Kidney glomerular epithelial cell (primary cell): ENCODE measurements around the gene MRO.
"Not testable (repeated sequence)": the region's sequence is repeated elsewhere in the genome, so short reads cannot be mapped to it uniquely, and the experiment has no call there.

Experiments
- DNase-seq: peaks from one replicate; lab custom pipeline; 2025; lab: John Stamatoyannopoulos, UW

MRO gene

GRCh38 chr18:50833496-50833895, 13.7 kb upstream of the MRO start:
- DNase-seq = not testable (repeated sequence)

DNA sequence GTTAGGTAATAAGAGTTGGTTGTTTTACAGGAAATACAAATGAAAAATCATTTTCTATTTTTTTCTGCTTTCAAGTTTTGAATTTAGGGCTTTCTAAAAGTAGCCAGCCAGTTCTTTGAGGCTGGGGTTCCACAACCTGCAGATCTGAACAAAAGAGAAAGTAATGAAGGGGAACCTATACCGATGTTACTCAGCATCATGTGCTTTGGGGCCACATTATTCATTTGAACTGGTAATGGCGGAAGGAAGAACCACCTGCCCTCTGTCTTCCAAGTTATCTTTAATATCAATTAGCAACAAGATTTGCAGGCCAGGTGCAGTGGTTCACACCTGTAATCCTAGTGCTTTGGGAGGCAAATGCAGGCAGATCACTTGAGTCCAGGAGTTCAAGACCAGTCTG, 12.9 kb upstream of the MRO start:
- DNase-seq = no peak

- no peak for DNase-seq
Measured at GRCh38 chr18:50830544-50830943, 10.7 kb upstream of the MRO start.

- no peak for DNase-seq
Measured at GRCh38 chr18:50829644-50830043, 9.8 kb upstream of the MRO start.

- no peak for DNase-seq
Measured at GRCh38 chr18:50826027-50826426, 6.2 kb upstream of the MRO start.

DNA sequence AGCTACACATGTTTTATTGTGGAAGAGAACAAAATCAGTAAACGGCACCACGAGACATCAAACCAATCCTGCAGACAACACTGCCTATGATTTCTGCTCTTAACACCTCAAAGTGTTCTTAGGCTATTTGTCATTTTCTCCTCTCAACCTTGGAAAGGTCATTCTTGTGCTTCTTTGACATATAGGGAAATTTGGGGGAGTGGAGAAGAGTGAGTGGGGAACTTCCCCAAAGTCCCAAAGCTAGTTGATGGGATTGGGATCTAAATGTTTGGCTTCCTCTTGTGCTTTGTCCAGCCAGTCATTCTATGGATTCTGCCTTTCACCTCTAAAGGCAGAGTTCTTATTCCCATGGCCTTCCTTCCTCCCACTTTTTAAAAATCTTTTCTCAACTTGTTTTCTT, 5.8 kb upstream of the MRO start:
- DNase-seq = no peak

- no peak for DNase-seq
Measured at GRCh38 chr18:50822756-50823155, 2.9 kb upstream of the MRO start.

- no peak for DNase-seq
Measured at GRCh38 chr18:50820901-50821520, 1.2 kb upstream of the MRO start.

- no peak for DNase-seq
Measured at GRCh38 chr18:50819027-50819727, 639 bp downstream of the MRO start.

DNA sequence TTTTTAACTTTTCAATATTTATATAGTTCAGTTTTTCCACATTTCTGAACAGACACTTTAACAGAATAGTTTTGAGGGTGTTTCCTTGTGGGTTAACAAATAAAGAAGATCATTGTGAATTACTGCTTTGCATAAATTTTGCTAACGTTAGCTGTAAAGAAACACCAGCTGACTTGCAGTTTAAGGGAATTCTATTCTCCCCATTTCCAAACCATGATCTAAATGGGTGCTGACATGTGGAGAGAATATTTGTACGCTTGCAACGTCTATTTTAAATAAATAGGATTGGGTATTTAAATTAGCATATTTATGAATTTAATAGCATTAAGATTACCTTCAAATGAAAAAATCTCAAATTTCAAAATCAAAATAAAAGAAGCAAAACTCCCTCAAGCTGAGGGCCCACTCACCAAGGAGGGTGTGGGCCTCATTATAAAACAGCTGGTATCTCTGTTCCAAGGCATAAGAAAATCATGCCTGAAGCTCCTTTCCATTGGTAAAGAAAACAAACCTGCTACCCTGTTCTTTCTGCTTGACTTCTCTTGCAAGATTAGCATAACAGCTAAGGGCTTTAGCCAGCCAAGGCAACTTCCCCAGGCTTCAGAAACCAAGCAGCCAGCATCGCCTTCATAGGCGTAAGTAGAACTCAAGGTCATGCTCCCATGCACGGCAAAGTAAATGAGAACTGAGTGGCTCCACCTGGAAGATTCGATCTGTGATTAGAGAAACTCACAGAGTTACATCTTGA, 3.2 kb downstream of the MRO start:
- peak; percentile 83 for DNase-seq

DNA sequence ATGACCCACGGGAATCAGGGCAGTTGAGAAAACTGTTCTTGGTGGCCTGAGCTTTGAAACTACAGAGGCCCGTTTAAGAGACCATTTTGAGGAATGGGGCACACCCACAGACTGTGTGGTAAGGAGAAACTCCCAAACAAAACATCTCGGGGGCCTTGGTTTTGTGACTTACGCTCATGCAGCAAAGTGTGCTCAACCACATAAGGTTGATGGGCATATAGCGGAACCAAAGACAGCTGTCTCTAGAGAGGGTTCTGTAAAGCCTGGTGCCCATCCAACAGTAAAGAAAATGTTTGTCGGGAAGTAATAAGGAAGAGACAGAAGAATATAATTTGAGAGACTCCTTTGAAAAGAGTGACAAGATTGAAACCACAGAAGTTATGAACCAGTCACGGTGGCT, 5.4 kb downstream of the MRO start:
- DNase-seq = no peak

DNA sequence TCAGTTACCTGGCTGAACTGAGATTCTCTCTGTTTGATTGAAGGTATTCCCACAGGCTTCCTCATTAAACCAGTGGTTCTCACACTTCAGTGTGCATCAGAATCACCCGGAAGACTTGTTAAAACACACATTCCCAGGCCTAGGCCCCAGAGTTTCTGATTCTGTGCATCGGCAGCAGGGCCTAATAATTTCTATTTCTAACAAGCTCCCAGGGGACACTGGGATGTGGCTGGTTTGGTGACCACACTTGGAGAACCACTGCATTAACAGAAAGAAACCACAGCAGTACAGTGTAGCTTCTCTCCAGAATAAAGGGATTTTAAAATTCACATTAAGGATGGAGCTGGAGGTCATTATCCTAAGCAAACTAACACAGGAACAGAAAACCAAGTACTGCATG, 6.5 kb downstream of the MRO start:
- no peak for DNase-seq

DNA sequence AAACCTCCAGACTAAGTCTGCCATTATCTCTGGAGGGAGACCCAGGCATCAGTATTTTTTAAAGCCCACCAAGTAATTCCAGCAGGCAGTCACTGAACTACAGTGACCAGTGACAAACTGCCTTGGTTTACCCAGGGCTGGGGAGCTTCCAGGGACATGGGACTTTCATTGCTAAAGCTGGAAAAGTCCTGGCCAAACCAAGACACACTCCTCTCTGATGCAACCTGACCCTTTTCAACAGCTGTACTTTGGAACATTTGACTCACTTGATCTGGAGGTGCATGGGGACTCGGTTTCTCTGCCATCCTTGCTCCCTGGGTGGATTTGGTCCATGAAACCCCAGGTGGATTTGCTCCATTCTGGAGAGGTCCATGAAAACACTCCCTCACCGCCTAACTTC, 7.0 kb downstream of the MRO start:
- DNase-seq = no peak

GRCh38 chr18:50807176-50807575, 12.6 kb downstream of the MRO start:
- DNase-seq = no peak

GRCh38 chr18:50806208-50806616, 13.6 kb downstream of the MRO start:
- DNase-seq = no peak

- DNase-seq = peak; percentile 40
Measured at GRCh38 chr18:50805732-50806131, 14.1 kb downstream of the MRO start.

GRCh38 chr18:50803592-50803991, 16.2 kb downstream of the MRO start:
- DNase-seq = no peak

- DNase-seq = no peak
Measured at GRCh38 chr18:50802141-50802540, 17.7 kb downstream of the MRO start.

GRCh38 chr18:50797142-50797541, 22.7 kb downstream of the MRO start:
- DNase-seq = no peak

DNA sequence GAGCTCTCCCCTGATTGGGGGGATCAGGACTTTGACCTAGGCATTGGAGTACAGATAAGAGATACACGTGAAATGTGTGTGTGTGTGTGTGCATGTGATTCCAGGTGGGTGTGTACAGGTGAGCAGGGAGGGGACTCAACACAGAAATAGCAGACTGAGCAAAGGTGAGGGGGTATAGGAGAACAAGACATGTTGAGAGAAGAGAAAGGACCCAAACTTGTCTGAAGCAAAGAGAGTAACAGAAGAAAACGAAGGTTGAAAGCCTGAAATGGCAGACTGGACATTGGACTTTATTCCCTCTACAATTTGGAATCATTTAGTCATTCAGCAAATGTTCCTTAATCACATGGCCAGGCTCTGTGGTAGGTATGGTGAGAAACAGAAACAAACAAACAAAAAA, 23.3 kb downstream of the MRO start:
- no peak for DNase-seq

DNA sequence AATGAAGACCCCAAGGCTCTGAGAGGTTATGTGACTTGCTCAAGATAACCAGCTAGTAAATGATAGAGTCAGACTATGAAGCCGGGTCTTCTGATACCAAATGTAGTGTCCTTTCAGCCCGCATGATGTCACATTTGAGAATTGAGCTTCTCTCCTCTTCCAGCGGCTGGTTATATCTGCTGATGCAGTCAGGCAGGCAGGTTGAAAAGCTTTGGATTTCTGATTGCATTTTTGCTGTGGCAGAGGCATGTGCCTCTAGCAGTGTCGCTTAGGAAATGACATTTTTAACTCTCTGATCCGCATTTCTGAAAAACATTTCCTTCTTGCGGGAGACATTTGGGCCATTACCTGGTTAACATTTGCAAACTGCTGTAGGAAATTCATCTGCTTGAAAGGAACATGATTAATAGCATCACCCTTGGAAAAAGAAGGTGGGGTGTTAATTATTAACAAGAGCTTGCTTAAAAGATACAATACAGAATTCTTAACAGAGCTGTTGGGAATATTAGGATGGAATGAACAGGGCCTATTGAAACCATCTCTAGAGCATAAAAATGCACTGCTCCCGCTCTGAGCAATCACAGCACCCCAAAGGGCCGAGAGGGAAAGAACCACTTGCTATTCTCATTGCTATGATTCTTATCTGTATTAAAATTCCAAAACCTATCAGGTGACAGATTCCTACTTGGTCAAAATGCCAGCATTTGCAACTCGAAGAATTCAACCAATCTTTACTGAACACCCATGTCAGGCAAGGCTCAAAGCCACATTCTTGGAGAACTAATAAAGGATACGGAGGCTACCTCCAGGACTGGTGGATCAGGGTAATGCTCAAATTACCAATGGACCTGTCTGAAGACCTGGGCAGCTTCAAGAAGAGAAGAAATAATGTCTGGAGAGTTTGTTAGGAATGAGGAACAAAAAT, 25.9 kb downstream of the MRO start:
- DNase-seq = peak; percentile 37

GRCh38 chr18:50792885-50793284, 26.9 kb downstream of the MRO start:
- DNase-seq = no peak
